CD1c-positive myeloid dendritic cell (primary cell): ENCODE measurements around the gene DCC.

Experiments
- DNase-seq: peaks from one replicate; pipeline ENCODE4 v3.0.0-alpha.2; 2016; ENCODE audit errors: extremely low spot score

Gene DCC

DNA sequence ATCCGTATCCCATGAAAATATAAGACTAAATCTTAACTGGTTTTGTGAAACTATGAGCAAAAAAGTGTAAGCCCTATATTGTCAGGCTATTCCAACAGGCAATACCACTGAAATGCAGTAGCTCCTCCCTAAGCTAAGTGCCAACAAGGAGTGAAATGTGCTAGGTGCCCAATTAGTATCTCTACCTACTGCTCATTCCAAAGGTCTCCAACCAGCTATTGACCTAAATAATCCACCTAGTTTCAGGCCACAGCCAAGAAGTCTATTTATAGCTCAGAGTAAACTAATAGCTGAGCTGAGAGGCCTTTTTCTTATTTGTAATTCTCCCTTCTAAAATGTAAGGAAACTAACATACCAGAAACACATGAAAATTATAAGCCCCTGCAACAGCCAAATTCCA lies 482.2 kb downstream of the DCC start:
- no peak for DNase-seq

DNA sequence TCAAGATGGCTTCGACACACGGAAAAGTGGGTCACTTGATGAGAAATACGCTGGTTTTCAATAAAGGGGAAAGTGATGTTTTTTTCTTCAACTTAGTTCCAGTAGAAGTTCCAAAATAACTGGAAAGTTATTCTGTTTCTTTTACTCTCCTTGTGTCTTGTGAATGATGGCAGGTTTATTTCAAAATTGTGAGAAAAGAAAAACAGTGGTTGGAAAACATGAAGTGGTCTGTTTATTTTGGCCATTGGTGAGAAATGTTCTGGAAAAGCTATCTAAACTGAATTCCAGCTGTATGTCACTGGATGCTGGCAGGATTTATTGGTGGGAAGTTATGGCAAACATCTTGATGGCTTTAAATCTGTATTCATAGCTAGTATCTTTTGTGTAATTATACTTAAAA lies 484.1 kb downstream of the DCC start:
- no peak for DNase-seq

DNA sequence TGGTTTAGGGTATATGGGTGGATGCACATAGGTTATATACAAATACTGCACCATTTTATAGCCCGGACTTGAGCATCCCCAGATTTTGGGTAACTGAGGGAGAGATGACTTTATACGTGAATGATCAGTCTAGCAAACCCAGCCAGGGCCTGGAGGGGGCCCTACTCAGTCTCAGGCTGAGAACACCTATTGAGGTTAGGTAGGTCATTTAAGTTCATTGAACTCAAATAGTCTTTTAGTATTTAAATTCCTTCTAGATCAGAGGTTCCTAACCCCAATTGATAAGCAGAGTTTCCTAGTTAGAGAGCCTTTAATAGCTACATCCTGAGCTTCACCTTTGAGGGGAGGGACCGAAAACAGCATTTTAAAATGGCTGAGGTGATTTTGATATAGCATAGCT lies 487.0 kb downstream of the DCC start:
- DNase-seq, result no peak

DNA sequence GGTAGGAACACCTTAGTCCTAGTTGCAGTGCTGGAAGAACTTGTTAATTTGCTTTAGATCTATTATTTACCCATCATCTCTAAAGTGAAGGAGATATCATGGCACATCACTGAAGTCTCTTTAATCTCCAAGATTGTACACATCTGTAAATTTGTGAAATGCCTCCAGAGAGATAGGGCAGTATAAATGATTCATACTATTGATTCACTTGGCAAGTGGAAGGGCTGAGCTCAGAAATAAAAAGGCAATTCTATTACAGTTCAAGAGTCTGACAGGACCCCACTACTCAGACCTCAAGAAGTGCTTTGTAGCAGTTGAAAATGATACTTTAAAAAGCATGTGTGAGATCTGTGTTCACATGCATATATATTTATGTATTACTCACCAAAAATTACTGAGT lies 489.3 kb downstream of the DCC start:
- no peak for DNase-seq

DNA sequence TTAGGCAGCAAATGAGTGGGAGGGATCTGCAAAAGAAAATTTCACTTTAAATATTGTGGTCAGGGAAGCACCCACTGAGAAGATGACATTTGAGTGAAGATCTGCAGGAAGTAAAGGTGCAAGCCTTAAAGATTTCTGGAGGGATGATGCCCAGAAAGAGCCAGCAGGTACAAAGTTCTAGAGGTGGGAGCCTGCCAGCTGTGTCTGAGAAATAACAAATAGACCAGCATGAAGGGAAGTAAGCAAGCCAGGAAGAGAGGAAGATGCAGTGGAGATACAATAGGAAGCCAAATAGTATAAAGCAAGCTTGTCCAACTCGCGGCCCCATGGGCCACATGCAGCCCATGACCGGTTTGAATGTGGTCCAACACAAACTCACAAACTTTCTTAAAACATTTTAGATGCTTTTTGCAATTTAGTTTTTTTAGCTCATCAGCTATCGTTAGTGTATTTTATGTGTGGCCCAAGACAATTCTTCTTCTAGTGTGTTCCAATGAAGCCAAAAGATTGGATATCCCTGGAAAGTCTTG lies 489.9 kb downstream of the DCC start:
- DNase-seq, result no peak

DNA sequence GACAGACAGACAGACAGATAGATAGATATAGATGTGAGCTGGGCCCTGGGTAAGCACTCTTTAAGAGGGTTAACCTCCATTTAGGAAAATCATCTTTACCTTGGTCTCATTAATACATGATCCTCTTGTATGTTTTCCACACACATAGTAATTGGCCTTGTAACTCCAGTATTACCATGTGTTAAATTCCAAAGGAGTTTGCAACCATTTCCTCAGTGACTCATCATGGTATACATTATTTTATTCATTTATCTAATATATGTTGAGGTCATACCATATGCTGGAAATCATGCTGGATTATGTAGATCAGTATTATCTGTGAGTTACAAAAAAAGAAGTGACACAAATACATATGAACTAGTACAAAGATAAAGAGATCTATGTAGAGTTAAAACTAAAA lies 504.3 kb downstream of the DCC start:
- DNase-seq, result no peak

DNA sequence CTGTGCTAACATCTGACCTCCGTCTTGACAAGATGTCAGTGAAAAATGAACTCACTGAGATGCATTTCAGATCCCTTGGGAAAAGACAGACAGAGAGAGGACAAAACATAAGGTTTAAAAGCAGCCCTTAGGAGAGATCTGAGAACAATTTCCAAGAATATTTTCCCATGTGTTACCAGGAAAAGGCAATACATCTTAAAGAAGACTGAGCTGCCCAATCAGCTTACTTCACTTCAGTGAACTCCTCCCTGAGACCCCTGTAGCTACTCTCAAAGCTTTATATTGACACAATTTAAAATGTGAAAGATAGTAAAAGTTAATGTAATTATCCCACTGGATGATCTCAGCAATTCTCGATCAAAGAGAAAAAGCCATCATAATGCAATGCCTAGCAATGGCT lies 505.0 kb downstream of the DCC start:
- no peak for DNase-seq

DNA sequence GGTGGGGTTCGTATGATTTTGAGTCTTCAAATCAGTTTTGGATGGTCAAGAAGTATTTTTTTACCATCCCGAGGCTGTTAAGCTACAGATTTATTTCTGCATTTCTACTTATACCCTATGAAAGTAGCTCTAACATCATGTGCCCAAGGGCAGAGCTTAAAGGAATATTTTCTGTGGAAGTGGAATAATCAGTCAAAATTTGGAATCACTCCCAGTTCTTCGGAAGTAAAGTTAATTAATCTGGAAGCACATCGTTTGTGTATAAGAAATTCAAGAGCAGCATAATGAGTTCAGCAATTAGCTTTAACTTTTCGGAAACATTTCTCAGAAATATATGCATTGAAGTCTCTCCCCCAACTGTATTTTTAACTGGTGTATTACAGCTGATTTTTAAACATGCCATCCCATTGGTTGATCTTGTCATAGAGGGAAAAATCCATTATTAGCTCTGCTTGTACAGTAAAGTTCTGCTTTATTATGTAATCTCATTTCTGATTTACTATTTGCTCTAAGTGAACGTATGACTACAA lies 510.1 kb downstream of the DCC start:
- no peak for DNase-seq

DNA sequence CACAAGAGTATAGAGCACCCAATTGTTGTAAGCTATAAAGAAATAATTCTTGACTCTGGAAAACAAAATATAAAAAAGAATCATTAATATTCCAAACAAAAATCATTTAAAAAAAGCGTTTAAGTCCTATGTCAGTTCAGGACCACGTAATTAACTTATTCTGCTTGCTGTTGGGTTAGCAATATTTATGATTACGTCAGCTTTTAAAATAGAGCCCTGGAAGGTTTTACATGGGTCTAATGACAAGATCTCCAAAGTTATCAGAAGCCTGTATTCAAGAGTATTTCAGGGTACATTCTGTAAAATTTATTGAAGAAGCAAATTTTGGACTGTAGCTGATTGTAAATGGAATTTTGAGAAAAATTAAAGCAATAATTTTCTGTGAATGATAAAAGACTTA lies 521.6 kb downstream of the DCC start:
- no peak for DNase-seq

DNA sequence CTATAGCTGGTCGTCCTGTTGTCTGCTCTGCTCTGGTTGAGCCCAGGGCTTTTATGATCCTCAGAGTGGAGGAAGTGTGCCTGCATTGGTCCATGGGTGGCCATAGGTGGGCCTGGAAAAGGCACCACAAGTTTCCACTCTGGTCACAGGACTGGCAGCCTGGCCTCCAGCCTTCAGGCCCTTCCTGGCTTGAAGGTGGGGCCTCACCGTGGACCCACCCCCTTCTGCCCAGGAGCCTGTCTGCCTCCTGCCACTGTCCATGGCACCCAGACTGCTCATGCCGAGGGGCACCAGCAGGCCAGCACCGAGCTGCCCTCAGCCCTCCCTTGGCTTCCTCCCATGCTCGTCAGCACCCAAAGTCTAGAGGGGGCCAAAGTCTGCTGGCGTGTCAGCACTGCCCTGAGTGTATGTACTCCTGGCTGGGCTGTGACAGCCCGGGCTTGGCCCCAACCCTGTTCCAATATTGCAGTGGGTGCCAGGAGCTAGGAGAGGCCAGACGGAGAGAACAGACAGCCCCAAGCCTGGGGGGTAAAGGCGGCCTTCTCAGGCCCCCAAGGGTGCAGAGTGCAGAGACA lies 529.4 kb downstream of the DCC start:
- DNase-seq, result no peak

DNA sequence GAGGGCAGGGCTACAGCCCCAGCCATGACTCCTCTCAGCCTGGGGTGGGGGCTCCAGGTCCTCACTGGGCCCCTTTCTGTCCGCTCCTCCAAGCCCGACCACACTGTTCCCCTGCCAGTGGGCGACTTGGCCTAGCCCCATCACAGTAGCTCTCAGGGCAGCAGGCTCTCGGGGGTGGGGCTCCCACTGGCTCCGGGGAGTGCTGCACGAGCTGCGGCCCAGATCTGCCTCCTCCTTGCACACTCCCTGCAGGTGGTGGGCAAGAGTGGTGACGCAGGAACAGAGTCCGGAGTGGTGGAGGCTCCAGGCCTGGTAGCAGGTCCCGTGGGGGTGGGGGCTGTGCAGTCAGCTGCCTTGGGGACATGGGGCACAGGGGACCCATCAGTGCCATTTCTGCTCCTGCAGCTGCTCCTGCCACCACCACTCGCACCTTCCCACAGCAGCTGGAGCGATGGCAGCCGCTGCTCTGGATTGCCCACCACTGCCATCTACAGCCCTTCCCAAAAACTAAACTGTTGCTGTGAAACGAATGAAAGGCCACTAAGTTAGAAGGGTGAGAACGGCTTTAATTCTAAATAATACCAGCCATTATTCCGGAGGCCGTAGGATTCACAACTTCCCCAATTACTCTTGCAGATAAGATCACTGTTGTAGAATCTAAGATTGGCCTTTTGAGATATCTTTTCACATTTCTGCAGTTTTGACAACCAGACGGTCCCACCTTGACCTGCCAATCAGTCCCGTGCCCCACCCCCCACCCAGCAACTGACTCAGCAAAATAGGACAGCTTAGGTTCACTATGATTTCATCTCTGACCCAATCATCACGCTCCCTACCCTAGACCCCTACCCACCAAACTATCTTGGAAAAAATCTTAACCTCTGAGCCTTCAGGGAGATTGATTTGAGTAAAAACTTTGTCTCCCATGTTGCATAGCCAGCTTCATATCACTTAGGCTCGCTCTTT lies 530.2 kb downstream of the DCC start:
- DNase-seq, result no peak

DNA sequence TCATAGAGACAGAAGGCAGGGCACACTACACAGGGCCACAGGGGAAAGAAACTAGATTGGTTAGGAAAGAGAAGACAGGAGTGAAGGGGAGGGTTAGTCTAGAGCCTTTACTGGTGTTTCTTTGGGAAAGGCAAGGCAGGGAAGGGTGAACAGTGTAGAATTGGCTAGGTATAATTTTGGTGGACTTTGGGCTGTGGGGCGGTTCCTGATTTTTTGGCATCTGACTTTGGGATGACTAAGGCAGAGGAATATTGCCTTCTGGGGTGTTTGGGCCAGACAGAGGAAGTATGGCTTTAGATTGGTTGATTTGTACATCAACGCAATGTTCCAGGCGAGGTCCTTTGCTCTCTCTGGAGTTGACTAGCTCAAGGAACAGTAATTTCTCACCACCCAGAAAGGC lies 534.8 kb downstream of the DCC start:
- DNase-seq, result no peak

DNA sequence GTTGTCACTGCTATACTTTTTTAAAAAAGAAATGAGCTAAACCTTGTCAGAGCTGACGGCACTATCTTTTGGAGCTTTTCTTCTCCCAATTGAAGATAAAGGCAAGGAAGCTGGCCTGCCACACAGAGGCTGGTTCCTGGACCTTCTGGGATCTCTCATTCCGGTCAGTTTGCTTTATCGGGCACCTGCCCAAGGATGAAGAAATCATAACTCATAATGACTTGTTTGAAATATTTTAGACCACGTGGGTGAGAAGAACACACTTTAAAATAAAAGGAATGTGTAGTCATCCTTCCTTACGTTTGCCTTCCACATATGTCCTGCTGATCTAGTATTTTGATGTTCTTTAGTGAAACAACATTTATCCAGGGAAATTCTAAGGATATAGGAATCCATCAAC lies 535.7 kb downstream of the DCC start:
- DNase-seq, result no peak

DNA sequence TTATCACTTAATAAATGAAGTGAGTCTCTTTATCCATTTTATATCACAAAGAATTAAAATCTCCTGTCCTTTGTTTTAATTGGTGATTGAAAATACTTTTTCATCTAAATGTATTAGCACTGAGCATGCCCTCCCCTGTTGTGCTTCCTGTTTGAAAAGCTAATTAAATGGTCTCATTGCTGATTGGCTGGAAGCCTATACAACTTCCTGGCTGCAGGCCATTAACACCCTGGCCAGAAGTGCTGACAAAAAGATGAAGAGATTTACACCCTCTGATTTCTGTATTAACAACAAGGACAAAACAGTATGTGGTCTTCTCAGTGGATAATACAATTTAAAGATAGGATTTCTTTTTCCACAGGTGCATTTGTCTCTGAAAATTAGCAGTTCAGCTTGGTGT lies 548.0 kb downstream of the DCC start:
- DNase-seq, result no peak

DNA sequence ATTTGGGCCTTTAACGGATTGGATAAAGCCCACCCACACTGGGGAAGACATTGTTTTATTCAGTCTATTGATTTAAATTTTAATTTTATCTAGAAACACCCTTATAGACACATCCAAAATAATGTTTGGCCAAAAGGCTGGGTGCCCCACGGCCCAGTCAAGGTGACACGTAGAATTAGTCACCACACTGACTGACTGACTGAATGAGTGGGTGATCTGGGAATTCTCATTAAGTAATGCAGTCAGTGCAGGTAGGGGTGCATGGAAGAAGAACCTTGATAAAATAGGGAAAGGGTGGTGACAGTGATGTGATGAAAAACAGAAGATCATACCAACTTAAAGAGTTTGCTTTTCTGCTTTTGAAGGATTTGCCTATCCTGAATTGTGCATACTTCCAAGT lies 554.8 kb downstream of the DCC start:
- DNase-seq, result no peak

DNA sequence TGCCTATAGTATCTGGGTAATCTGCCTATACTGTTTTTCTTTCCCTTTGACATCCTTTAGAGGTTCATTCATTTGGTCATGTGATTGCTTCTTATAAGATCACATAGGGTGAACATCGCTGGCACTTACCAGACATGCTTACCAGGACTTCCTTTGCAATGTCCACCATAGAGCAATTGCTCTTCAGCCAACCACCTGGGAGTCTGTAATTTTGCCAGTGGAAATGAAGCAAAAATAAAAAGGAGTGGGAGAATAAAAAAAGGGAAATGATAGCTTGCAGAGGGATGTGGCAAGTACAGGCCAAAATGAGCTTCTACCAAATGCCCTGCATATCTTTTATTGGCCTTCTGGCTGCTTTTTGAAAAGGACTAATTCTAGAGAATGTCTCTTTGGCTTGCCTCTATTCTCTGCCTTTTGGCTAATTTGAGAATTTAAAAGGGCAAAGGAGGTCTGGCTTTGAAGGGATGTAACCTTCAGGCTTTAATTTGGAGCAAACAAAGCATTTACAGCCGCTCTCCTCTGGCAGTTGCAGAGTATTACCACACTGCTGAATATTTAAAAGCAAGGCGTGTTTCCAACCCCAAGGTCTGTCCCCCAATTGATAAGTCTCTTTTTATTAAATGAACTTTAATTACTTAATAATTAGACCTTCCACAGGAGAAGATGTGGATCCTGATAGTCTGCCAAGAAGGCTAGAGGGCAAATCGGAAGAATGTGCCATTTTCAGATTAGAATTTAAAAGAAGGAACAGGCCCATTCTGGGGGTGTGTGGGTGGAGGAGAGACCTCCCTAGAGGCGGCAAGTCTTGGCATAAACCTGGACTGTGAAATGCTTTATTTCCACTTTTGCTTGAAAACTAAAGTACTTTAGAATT lies 557.9 kb downstream of the DCC start:
- no peak for DNase-seq

DNA sequence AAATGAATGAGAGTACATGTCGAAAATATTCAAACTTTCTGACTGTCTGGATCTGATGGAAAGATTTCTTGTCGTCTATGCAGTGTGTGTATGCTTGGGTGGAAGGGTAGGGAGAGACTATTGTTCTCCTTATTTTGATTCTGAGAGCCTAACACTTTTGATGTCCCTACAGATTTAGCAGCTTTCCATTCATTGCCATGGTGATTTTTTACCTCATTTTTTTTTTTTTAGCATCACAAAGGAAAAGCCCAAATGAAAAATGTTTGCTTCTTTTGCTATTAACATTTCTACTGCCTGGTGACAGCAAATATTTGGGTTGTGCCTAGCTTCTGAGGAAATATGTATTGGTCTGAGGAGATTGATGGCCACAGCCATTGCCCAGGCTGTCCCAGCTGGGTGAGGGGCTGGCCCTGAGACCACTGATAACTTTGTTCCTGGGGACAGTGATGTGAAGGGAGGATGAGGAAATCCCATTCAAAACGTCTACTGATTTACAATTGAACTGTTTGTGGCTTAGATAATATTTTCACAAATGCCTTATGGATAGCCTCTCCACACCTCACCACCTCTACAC lies 558.6 kb downstream of the DCC start:
- no peak for DNase-seq

DNA sequence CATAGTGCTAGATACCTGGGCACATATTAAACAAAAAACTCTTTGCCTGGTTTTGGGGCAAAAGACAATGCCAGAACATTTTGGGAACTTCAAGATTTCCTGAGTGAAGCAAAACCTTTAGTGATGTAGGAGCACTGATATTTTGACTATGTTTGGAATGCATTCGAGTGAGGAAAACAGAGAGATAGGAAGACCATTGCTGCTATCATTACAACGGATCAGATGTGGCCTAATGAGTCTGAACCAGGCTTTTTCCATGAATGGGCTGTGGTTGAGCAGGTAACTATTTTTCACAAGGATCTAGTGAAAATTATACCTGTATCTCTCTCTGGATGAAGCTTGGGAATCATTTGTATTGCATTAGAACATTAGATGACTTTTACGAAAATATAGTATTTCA lies 562.2 kb downstream of the DCC start:
- DNase-seq, result no peak

DNA sequence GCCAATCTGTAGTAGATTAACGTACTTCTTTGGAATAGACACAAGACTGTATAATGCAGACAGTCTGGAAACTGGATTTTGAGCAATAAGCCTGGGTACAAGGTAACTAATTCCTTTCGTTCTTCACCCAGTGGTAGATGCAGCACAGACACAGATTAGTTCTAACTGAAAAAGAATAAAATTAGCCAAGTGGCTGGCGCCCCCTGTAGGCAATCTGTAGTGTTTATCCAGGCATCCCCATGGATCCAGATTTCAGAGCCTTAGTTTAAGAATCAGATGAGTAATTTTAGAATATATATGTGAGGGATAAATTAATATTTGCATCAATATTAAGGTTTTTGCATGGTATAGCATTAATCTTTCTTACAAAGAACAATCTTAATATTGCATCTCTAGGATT lies 563.9 kb downstream of the DCC start:
- DNase-seq, result no peak

DNA sequence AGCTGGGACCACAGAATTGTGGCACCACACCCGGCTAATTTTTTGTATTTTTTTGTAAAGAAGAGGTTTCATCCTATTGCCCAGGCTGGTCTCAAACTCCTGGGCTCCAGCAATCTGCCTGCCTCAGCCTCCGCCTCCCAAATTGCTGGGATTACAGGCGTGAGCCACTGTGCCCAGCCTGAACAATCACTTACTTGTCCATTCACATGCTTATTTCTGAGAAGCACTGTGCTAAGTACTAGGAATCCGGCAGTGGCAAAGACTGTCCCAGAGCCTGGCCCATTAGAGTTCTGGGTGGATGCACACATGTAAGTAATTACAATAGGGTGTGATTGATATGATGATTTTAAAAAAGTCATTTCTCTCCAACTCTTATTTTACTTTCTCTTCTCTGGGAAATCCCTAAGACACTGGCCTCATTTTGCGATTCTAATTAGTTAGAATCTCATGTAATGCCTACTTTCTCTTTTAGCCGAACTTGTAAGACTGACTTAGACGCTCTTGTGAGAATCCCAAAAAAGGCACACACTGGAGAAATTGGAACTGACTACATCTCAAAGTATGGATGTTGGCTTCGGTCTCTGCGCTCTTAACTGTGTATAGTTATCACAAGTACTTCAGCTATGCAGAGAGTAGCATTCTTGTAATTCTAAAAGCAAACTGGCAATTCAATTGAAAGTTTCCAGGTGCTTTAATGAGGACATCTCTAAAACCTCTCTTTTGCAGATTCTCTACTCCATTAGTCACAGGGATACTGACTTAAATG lies 567.7 kb downstream of the DCC start:
- no peak for DNase-seq

DNA sequence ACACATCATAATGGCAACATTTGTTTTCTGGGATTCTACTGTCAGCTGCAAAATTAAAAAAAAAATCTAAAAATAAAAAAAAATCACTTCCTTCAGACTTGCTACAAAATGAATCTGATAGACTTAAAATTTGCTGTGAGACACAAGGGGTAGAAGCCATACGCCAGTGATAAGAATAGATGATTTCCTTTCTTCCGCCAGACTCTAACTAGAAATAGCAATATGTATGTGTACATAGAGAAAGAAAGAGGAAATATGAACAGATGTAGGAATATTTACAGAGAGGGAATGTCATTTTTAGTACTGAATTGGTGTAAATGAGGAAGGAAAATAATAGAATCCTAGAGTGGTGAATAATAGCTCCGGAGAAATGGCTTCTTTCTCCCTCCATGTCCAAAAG lies 574.2 kb downstream of the DCC start:
- no peak for DNase-seq
